Mesenteric fat pad (tissue), 1 donor: ENCODE measurements around the gene SORCS3. TPM values are rescaled to one million over a fixed set of nuclear protein-coding genes. Genes with fewer than 3 reads are reported as not detected.

Experiments
- DNase-seq: peaks from one replicate; pipeline ENCODE4 v3.0.0-alpha.2; 2020; ENCODE audit warnings: low spot score
- total RNA-seq: library from RNA; stranded (reverse); fragmentation: NEBNext Ultra II Directional; extraction: Animal tissue kit (Norgen Biotek cat#: 25700); gene quantifications from one replicate; pipeline ENCODE4 v1.2.1, GENCODE V29; 2021
- donor health status: DM: yes; HTN: yes; CAD: no.

SORCS3 gene
- total RNA-seq, 1 donor from 2014 or later, result not detected

DNA sequence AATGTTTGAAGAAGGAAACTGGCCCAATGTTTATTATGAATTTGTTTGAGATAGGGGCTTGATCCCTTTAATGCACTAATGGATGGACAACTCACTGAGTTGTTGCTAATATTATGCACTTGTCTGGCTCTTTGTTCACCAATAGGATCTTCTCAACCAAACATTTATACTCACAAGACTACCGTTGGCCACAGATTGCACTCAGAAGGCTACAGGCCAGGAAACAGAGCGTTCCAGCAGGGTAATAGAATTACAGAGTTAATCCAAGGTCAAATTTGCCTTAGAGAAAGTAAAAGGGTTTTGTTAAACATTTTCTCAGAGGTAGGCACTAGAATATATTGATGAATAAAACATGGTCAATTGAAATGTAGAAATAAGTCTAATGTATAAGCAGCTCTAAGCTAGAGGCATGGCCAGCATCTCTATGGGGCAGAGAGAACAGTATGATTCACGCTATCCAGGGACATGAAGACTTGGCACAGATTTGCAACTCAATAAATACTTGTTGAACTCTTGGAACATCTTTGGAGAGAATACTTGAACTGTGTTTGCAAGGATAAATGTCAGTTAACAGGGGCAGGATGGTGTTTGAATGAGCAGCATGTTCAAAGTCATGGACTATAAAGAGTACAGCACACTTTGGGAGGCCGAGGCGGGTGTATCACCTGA lies 606.9 kb downstream of the SORCS3 start:
- no peak for DNase-seq

- no peak for DNase-seq
Measured at GRCh38 chr10:105252911-105253310, 611.8 kb downstream of the SORCS3 start.

GRCh38 chr10:105253515-105254212 lies 612.6 kb downstream of the SORCS3 start:
- no peak for DNase-seq

GRCh38 chr10:105258036-105258673 lies 617.1 kb downstream of the SORCS3 start:
- DNase-seq, result no peak

- DNase-seq, result no peak
Measured at GRCh38 chr10:105258674-105259065, 617.6 kb downstream of the SORCS3 start.

DNA sequence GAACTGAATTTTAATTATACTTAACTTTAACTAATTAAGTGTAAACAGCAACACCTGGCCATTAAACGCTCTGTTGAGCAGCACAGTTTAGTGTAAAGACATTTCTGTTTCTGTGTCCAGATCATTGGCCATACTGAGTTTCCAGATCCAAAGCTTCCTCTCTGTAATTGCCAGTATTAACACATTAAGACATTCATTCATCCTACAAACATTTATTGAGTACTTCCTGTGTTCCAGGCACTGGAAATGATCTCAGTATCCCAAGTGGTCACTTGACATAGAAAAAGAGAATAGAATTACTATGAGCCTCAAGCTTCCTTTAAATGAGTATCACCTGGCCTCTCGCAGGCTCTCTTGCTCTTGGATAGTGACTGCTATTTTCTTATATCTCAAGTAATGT lies 618.1 kb downstream of the SORCS3 start:
- no peak for DNase-seq

DNA sequence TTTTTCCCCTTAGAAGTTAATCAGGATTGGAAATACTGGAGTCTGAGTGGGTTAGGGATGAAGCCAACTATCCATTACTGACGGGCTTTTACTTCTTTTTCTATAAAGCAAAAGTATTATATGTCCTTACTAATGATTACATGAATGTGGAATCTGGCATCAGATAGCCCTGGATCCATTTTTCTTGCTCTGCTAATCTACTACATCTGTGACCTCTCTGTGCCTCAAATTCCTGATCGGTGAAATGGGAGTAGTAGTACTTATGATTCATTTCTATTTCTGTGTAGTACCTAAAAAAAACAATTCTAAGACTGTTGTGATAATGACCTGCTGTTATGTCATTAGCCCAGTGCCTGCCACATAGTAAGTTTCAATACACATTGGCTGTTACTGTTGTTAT lies 621.6 kb downstream of the SORCS3 start:
- no peak for DNase-seq

DNA sequence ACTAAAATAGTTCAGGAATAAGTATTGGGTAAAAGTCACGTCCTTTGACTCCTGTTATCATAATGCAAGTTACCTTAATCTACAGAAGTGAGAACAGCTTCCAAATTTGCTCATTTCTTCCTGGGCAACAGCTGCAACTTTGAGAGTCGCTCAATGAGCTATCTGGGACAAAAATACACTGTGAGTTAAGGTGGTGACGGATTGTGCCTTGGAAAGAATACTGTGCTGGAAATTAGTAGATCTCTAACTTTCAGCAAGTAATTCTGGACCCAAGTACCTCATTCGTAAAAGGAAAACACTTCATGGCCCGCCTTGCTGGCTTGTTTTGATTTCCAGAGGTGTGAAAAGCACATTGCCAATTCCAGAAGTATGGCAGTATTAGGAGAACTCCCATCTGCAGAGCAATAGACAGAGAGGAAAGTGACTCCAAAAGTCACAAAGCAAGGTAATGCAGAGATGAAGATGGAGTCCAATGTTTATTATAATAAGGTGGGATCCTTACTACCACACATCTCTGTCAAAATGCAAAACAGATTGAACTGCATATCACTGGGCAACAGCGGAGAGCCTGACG lies 626.0 kb downstream of the SORCS3 start:
- no peak for DNase-seq

DNA sequence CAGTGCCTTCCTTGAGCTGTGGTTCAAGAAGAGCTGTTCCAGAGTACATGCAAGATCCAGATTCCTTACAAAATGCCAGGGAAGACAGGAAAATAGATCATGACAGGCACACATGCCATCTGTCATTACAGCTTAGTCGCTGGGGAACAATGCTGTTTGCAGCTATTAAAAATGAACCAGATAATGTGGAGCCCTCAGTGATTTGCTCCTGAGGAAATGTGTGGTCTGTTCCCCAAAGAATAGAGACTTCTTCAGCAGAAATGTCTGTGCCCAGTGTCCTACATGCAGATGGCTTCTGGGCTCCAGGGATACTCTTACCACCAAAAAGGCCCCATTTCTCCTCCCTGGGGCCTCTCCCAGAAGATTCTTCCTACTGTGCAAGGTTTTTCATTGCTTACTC lies 627.9 kb downstream of the SORCS3 start:
- DNase-seq, result no peak

- DNase-seq, result no peak
Measured at GRCh38 chr10:105269689-105270088, 628.6 kb downstream of the SORCS3 start.

GRCh38 chr10:105274556-105275070 lies 633.5 kb downstream of the SORCS3 start:
- no peak for DNase-seq

DNA sequence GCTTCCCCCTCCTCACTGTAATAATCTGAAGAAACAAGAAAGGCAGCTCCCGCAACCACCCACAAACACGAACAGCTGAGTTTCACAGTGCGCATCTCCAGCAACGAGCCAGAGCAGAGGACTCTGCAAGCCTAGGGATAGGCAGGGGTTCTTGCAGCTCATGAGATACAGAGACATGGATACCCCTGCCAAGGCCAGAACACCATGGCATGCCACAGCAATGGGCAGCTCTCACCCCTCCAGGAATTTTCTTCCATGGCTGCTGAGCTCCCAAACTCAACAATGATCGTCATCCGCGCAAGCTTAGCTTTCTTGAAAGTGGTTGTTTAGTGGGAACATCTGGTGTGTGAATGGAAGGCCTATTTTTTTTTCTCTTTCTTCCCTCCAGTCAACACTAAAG lies 637.3 kb downstream of the SORCS3 start:
- DNase-seq, result no peak

- no peak for DNase-seq
Measured at GRCh38 chr10:105279101-105279500, 638.0 kb downstream of the SORCS3 start.

- DNase-seq, result no peak
Measured at GRCh38 chr10:105280895-105281294, 639.8 kb downstream of the SORCS3 start.

- no peak for DNase-seq
Measured at GRCh38 chr10:105284476-105285215, 643.6 kb downstream of the SORCS3 start.

- no peak for DNase-seq
Measured at GRCh38 chr10:105288026-105288425, 646.9 kb downstream of the SORCS3 start.

DNA sequence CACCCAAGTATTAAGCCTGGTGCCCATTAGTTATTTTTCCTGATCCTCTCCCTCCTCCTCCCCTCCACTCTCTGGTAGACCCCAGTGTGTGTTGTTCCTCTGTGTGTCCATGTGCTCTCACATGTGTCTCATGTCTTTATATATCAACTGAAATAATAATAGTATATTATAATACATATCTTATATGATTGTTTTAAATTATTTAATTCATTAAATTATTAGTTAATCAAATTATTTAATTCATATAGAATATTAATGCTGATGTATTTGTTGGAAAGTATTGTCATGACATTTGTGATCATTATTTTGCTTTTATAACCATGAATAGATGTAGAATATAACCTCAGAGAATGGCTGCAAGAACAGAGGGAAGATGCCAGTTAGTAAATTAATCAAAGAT lies 647.5 kb downstream of the SORCS3 start:
- no peak for DNase-seq

DNA sequence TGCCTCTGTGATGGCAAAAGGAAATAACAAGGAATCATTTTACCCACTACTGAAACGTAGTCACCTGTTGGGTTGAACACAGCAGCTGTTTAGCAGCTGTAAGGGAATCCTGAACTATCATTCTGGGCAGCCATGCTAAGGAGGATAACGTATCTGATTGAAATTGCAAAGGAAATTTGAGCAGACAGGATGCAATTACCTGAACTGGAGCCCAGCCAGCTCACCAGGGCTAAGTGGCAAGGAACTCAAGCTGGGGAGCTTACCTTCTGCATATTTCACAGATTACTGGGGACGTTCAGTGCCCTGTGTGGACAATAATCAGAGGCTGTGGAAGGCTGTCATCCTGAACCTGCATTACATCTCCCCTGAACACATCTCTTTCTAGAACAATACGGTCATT lies 650.5 kb downstream of the SORCS3 start:
- no peak for DNase-seq

GRCh38 chr10:105292236-105292635 lies 651.1 kb downstream of the SORCS3 start:
- DNase-seq, result no peak
